Common myeloid progenitor, CD34-positive (primary cell): Measurements from ENCODE around the gene PHYHD1.
"Not testable (repeated sequence)": the region's sequence is repeated elsewhere in the genome, so short reads cannot be mapped to it uniquely, and the experiment has no call there.

Experiments
- CTCF ChIA-PET: fragments of 350-600 bp; sonication (Branson Sonifier 250); formaldehyde crosslinking; loops from one replicate; lab custom pipeline; 2021; ENCODE audit warnings: antibody characterized with exemption; lab: Charles Lee
- POLR2A ChIA-PET: fragments of 350-600 bp; sonication (Branson Sonifier 250); formaldehyde crosslinking; loops from one replicate; lab custom pipeline; 2021; ENCODE audit warnings: antibody characterized with exemption; lab: Charles Lee
- DNase-seq, 3 donors: peaks; one replicate each; pipeline versions ENCODE4 v3.0.0 to v3.0.0-alpha.2; 2013
- H3K27ac ChIP-seq, 2 experiments: 1 replicate in 1 of 2; 2 replicates in 1 of 2; pipeline ENCODE4 v1.7.0; 2013; ENCODE audit warnings: inconsistent platforms in 2 of 2, low read length in 2 of 2, mild to moderate bottlenecking in 2 of 2, low read depth in 1 of 2, moderate library complexity in 1 of 2; ENCODE audit not compliant: severe bottlenecking in 2 of 2, insufficient read depth in 1 of 2, poor library complexity in 1 of 2
- H3K27me3 ChIP-seq, 5 experiments: replicated peaks in 2 of 5; 1 replicate in 3 of 5; 2 replicates in 2 of 5; pipeline versions ENCODE4 v1.6.1 to v1.7.0; 2013; ENCODE audit warnings: low read length in 4 of 5, mild to moderate bottlenecking in 2 of 5, moderate library complexity in 2 of 5, inconsistent platforms in 1 of 5; ENCODE audit not compliant: insufficient read depth in 5 of 5, control insufficient read depth in 4 of 5
- H3K36me3 ChIP-seq, 4 experiments: 1 replicate in 2 of 4; 2 replicates in 2 of 4; pipeline versions ENCODE4 v1.6.1 to v1.7.0; 2013; ENCODE audit warnings: low read length in 3 of 4, control low read depth in 1 of 4, mild to moderate bottlenecking in 1 of 4; ENCODE audit not compliant: control insufficient read depth in 4 of 4, insufficient read depth in 4 of 4
- H3K4me1 ChIP-seq, 4 experiments: 1 replicate in 3 of 4; 2 replicates in 1 of 4; pipeline versions ENCODE4 v1.6.1 to v1.7.1; 2013; ENCODE audit warnings: low read length in 3 of 4, mild to moderate bottlenecking in 3 of 4, control low read depth in 1 of 4, inconsistent platforms in 1 of 4, moderate library complexity in 1 of 4; ENCODE audit not compliant: control insufficient read depth in 4 of 4, insufficient read depth in 4 of 4; ENCODE audit errors: control extremely low read depth in 1 of 4
- H3K4me3 ChIP-seq, 7 experiments: 1 replicate in 4 of 7; 2 replicates in 3 of 7; pipeline versions ENCODE4 v1.5.1 to v1.7.0; 2013; ENCODE audit warnings: mild to moderate bottlenecking in 7 of 7, low read length in 6 of 7, moderate library complexity in 6 of 7, inconsistent platforms in 2 of 7, low read depth in 2 of 7, control low read depth in 1 of 7; ENCODE audit not compliant: insufficient read depth in 4 of 7, control insufficient read depth in 1 of 7; ENCODE audit errors: extremely low read depth in 1 of 7
- H3K9me3 ChIP-seq, 5 experiments: 1 replicate in 4 of 5; 2 replicates in 1 of 5; pipeline versions ENCODE4 v1.6.1 to v1.7.1; 2013; ENCODE audit warnings: low read length in 4 of 5, mild to moderate bottlenecking in 2 of 5, inconsistent platforms in 1 of 5, low read depth in 1 of 5, moderate library complexity in 1 of 5; ENCODE audit not compliant: control insufficient read depth in 4 of 5, insufficient read depth in 2 of 5; ENCODE audit errors: control extremely low read depth in 1 of 5
- WGBS: methylation state at CpG from one replicate; pipeline ENCODE4 v1.1.5; 2013; ENCODE audit not compliant: insufficient coverage; 5-methylcytosine and 5-hydroxymethylcytosine counted together

PHYHD1 gene

GRCh38 chr9:128944966-128945365 is 24.2 kb downstream of the PHYHD1 start:
- H3K27ac ChIP-seq, POLR2A ChIA-PET, H3K27me3 ChIP-seq, H3K4me3 ChIP-seq, H3K9me3 ChIP-seq, DNase-seq: not testable (repeated sequence)
- WGBS: 95% methylated on average over 6 of the region's 7 CpGs
- Histone ChIP-seq H3K36me3 (peaks cover 0 to 10% (median 3%) of the 10 kb centered on the region in 4 experiments), H3K4me1 (peaks cover 0 to 44% (median 20%) of the 10 kb centered on the region in 4 experiments)
- CTCF ChIA-PET: interaction anchor here (0.8 kb wide), 1 partner anchor 125 kb away, joined by 3 read pairs; no protein-coding TSS in a partner anchor

DNA sequence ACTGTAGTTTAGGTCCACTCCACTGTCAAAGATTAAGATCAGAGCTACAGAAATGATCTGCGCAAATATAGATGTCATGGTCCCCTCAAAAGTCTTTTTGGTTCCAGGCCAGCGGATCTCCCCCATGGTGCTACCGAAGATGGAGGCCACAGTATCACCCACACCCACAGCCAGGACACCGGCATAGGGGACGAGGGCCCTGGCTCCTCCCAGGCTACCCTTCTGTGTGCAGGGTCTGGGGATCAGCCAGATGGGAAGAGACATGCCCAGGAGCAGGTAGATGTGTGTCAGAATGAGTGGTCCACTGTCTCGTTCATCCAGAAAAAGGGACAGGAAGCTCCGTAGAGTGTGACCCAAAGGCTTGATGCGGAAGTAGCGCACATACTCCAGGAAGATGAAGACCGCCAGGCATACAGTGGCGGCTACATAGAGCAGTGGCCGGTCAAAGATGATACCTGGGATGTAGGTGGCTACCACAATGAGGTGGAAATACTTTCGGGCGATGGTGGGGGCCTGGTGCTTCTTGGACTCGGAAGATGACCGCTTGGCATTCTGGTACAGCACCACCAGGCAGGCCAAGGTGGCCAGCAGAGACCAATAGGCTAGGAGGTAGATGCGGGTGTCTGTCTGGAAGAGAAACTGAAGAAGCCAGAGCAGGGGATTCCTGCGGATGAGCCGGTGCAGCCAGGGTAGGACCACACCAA is 25.2 kb downstream of the PHYHD1 start:
- WGBS: over 99% methylated on average over 17 of the region's 19 CpGs
- no peaks in the 10 kb centered on the region for H3K27me3 ChIP-seq
- H3K27ac ChIP-seq: no peak overlapping the region
- ChIA-PET CTCF (interaction anchor here (0.6 to 0.8 kb wide), 2 partner anchors 126 to 254 kb away, joined by 3 read pairs; no protein-coding TSS in a partner anchor), POLR2A (no interaction called here)
- H3K9me3 ChIP-seq: no peaks in the 10 kb centered on the region
- peaks cover 0 to 41% (median 20%) of the 10 kb centered on the region in 4 experiments for H3K4me1 ChIP-seq
- no peak overlapping the region for H3K4me3 ChIP-seq
- no peak for DNase-seq
- H3K36me3 ChIP-seq: peaks cover 0 to 16% (median 7%) of the 10 kb centered on the region in 4 experiments

DNA sequence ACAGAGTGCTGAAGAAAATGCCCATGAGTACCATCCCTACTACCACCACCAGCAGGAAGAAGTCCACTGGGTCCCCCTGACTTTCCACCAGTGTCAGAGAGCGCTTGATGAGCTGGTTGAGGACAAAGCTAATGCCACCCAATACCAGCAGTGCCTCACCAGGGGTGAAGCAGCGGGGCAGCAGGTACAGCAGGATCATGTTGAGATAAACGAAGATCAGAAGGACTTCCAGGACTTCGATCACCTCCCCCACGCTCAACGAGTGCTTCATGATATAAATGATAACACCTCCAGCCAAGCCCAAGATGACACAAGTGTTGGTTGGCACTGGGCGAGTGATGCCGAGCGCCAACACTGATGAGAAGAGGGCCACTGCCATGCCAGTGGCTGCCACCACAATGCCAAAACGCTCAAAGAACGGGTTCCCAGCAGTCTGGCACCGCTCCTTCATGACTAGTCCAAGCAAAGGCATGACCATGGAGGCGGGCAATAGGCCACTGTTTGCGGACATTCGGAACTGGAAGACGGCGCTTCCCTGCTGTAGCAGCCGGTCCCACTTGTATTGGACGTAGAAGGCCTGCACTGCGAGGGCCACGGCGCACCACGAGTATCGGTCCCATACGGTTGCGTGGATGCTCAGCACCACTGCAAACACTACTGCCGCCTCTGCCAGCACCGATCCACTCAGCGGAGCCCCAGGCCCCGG is 25.9 kb downstream of the PHYHD1 start:
- Histone ChIP-seq H3K4me1 (peaks cover 0 to 39% (median 20%) of the 10 kb centered on the region in 4 experiments), H3K4me3 (peak overlapping the region; percentile 73 to 97 (median 93)), H3K9me3 (no peaks in the 10 kb centered on the region), H3K36me3 (peaks cover 0 to 16% (median 7%) of the 10 kb centered on the region in 4 experiments), H3K27ac (peak overlapping the region; percentile 75 to 88), H3K27me3 (no peaks in the 10 kb centered on the region)
- CTCF ChIA-PET: no interaction called here
- POLR2A ChIA-PET: no interaction called here
- WGBS: 41% methylated on average over 26 of the region's 30 CpGs
- peak in 1 of 3 donors; percentile 3 for DNase-seq

GRCh38 chr9:128947277-128947526 is 26.4 kb downstream of the PHYHD1 start:
- CTCF ChIA-PET: no interaction called here
- POLR2A ChIA-PET: no interaction called here
- peak overlapping the region; percentile 73 to 97 (median 93) for H3K4me3 ChIP-seq
- DNase-seq: no peak
- H3K27me3 ChIP-seq: no peaks in the 10 kb centered on the region
- no peaks in the 10 kb centered on the region for H3K9me3 ChIP-seq
- H3K27ac ChIP-seq: peak overlapping the region; percentile 75 to 88
- H3K36me3 ChIP-seq: peaks cover 0 to 16% (median 7%) of the 10 kb centered on the region in 4 experiments
- 0% methylated on average over 15 of the region's 20 CpGs for WGBS
- peaks cover 0 to 39% (median 20%) of the 10 kb centered on the region in 4 experiments for H3K4me1 ChIP-seq

- ChIA-PET POLR2A (no interaction called here), CTCF (interaction anchor here (0.9 kb wide), 1 partner anchor 66 kb away, joined by 3 read pairs; the partner anchor contains the start of genes KYAT1 and LRRC8A)
- 0% methylated on average over 68 of the region's 86 CpGs for WGBS
- Histone ChIP-seq H3K4me3 (peak within 1 kb of the TSS; percentile 73 to 97 (median 93)), H3K4me1 (peaks cover 0 to 34% (median 18%) of the 10 kb centered on the region in 4 experiments), H3K36me3 (peaks cover 0 to 19% (median 8%) of the 10 kb centered on the region in 4 experiments), H3K9me3 (no peaks in the 10 kb centered on the region), H3K27ac (peak within 1 kb of the TSS; percentile 75 to 88), H3K27me3 (no peaks in the 10 kb centered on the region)
- DNase-seq: peak; percentile 89 to 95 (median 94)
These were observed 26.9 kb downstream of the PHYHD1 start, which contains the start of the genes DOLK and NUP188 for GRCh38 chr9:128947527-128948301. Gene DOLK (minus strand): TSS chr9:128947603. CDS start chr9:128947303, 300 bp downstream. Gene NUP188 (plus strand): TSS chr9:128947699. CDS start chr9:128947720, 21 bp downstream.

DNA sequence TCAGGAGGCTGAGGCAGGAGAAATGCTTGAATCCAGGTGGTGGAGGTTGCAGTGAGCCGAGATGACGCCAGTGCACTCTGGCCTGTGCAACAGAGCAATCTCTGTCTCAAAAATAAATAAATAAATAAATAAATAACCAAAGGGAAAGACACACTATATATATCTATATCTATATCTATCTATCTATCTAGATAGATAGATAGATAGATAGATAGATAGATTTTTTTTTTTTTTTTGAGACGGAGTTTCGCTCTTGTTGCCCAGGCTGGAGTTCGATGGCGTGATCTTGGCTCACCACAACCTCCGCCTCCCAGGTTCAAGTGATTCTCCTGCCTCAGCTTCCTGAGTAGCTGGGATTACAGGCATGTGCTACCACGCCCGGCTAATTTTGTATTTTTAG is 40.6 kb downstream of the PHYHD1 start:
- POLR2A ChIA-PET: interaction anchor here (0.6 kb wide), 1 partner anchor 59 kb away, joined by 3 read pairs; no protein-coding TSS in a partner anchor
- DNase-seq, H3K27ac ChIP-seq, CTCF ChIA-PET, H3K27me3 ChIP-seq, H3K9me3 ChIP-seq, H3K4me1 ChIP-seq, H3K4me3 ChIP-seq: not testable (repeated sequence)
- no CpG with 5 or more reads among the region's 9 CpGs for WGBS
- peaks cover 17 to 63% (median 31%) of the 10 kb centered on the region in 4 experiments for H3K36me3 ChIP-seq
